Peyer's patch (tissue), 4 donors: ENCODE measurements around the gene PI4K2B. TPM values are rescaled to one million over a fixed set of nuclear protein-coding genes. Genes with fewer than 3 reads are reported as not detected.
A peak's percentile ranks its signal among the peaks of the same experiment; 100 is the strongest.

Source experiments
- DNase-seq, 3 donors: peaks; one replicate each; pipeline ENCODE4 v3.0.0-alpha.2; 2017 to 2019
- H3K27ac ChIP-seq, 4 donors: fragments of 200-600 bp; sonication (generic); one replicate each; pipeline ENCODE4 v1.5.1; 2016 to 2019
- H3K27me3 ChIP-seq, 2 donors: fragments of 200-600 bp; sonication (generic); one replicate each; pipeline ENCODE4 v1.5.1; 2019
- H3K36me3 ChIP-seq, 3 donors: fragments of 200-600 bp; sonication (generic); one replicate each; pipeline ENCODE4 v1.5.1; 2016 to 2019
- H3K4me1 ChIP-seq, 4 donors: fragments of 200-600 bp; sonication (generic); one replicate each; pipeline ENCODE4 v1.5.1; 2016 to 2019
- H3K4me3 ChIP-seq, 4 donors: fragments of 200-600 bp; sonication (generic); 1 replicate in 3 of 4; 2 replicates in 1 of 4; pipeline ENCODE4 v1.5.1; 2016 to 2019; ENCODE audit warnings: mild to moderate bottlenecking in 1 of 4
- H3K9me3 ChIP-seq, 4 donors: fragments of 200-600 bp; sonication (generic); one replicate each; pipeline ENCODE4 v1.5.1; 2016 to 2019; ENCODE audit warnings: mild to moderate bottlenecking in 1 of 4
- CTCF ChIP-seq, 6 experiments: fragments of 450-650 bp in 4 of 6; fragments of 200-600 bp in 2 of 6; sonication (generic) in 1 of 6; IDR thresholded peaks; one replicate each; pipeline ENCODE4 v1.5.1; 2017 to 2019; ENCODE audit warnings: antibody characterized with exemption in 6 of 6, mild to moderate bottlenecking in 3 of 6, moderate library complexity in 1 of 6
- POLR2A ChIP-seq, 2 donors: fragments of 450-650 bp; IDR thresholded peaks; one replicate each; pipeline ENCODE4 v1.5.1; 2017; ENCODE audit warnings: antibody characterized with exemption in 2 of 2, mild to moderate bottlenecking in 2 of 2, moderate library complexity in 2 of 2
- total RNA-seq, 4 donors: library from RNA; depleted of rRNA; stranded (reverse); fragments of >200 nt; gene quantifications; one replicate each; pipeline ENCODE4 v1.1.0, GENCODE V29; 2016

Gene PI4K2B
- total RNA-seq, 4 donors from 2014 or later, result 16.5 to 68.0 (median 36.3) TPM

- no peak overlapping the region for H3K4me3 ChIP-seq
- peaks cover 0 to 7% (median 2%) of the 10 kb centered on the region in 4 donors for H3K4me1 ChIP-seq
- TF ChIP-seq POLR2A (IDR thresholded peaks at IDR 0.05), result no peak
- TF ChIP-seq CTCF (IDR thresholded peaks at IDR 0.05), result no peak
- no peak overlapping the region for H3K27ac ChIP-seq
- no peaks in the 10 kb centered on the region for H3K9me3 ChIP-seq
- no peaks in the 10 kb centered on the region for H3K36me3 ChIP-seq
- H3K27me3 ChIP-seq, result no peaks in the 10 kb centered on the region
- no peak for DNase-seq
These were observed 74.9 kb downstream of the PI4K2B start for GRCh38 chr4:25308761-25309160.

GRCh38 chr4:25310066-25310802, 76.4 kb downstream of the PI4K2B start:
- H3K4me3 ChIP-seq, result no peak overlapping the region
- peak overlapping the region in 1 of 4 donors; percentile 43 for H3K27ac ChIP-seq
- no peaks in the 10 kb centered on the region for H3K9me3 ChIP-seq
- TF ChIP-seq CTCF (IDR thresholded peaks at IDR 0.05), result no peak
- no peak for TF ChIP-seq POLR2A (IDR thresholded peaks at IDR 0.05)
- H3K4me1 ChIP-seq, result peaks cover 0 to 7% (median 2%) of the 10 kb centered on the region in 4 donors
- H3K36me3 ChIP-seq, result no peaks in the 10 kb centered on the region
- no peak for DNase-seq
- no peaks in the 10 kb centered on the region for H3K27me3 ChIP-seq

- H3K27me3 ChIP-seq, result no peaks in the 10 kb centered on the region
- peak overlapping the region in 1 of 4 donors; percentile 8 for H3K27ac ChIP-seq
- H3K9me3 ChIP-seq, result no peaks in the 10 kb centered on the region
- peaks cover 0 to 3% (median 0%) of the 10 kb centered on the region in 3 donors for H3K36me3 ChIP-seq
- peaks cover 0 to 7% (median 2%) of the 10 kb centered on the region in 4 donors for H3K4me1 ChIP-seq
- no peak for DNase-seq
- TF ChIP-seq POLR2A (IDR thresholded peaks at IDR 0.05), result no peak
- no peak for TF ChIP-seq CTCF (IDR thresholded peaks at IDR 0.05)
- no peak overlapping the region for H3K4me3 ChIP-seq
These were observed 77.0 kb downstream of the PI4K2B start for GRCh38 chr4:25310803-25311166.

- H3K27me3 ChIP-seq, result no peaks in the 10 kb centered on the region
- no peaks in the 10 kb centered on the region for H3K9me3 ChIP-seq
- DNase-seq, result peak; percentile 85 to 95 (median 95)
- peaks cover 0 to 7% (median 2%) of the 10 kb centered on the region in 4 donors for H3K4me1 ChIP-seq
- peak within 1 kb of the TSS; percentile 60 to 78 (median 73) for H3K4me3 ChIP-seq
- peaks cover 0 to 7% (median 0%) of the 10 kb centered on the region in 3 donors for H3K36me3 ChIP-seq
- H3K27ac ChIP-seq, result peak within 1 kb of the TSS; percentile 69 to 85 (median 80)
- peak; percentile 33 to 47 for TF ChIP-seq POLR2A (IDR thresholded peaks at IDR 0.05)
- TF ChIP-seq CTCF (IDR thresholded peaks at IDR 0.05), result peak; percentile 79 to 99 (median 98)
These were observed 78.8 kb downstream of the PI4K2B start, which contains the start of gene ZCCHC4 for GRCh38 chr4:25312496-25313200. Gene ZCCHC4, plus strand, starts transcription at chr4:25312774. Its CDS starts 36 bp downstream, at chr4:25312810.

GRCh38 chr4:25313201-25313895, 79.5 kb downstream of the PI4K2B start:
- peak overlapping the region; percentile 69 to 85 (median 80) for H3K27ac ChIP-seq
- no peaks in the 10 kb centered on the region for H3K27me3 ChIP-seq
- H3K36me3 ChIP-seq, result peaks cover 0 to 7% (median 0%) of the 10 kb centered on the region in 3 donors
- no peaks in the 10 kb centered on the region for H3K9me3 ChIP-seq
- TF ChIP-seq CTCF (IDR thresholded peaks at IDR 0.05), result no peak
- TF ChIP-seq POLR2A (IDR thresholded peaks at IDR 0.05), result no peak
- H3K4me1 ChIP-seq, result peaks cover 0 to 7% (median 2%) of the 10 kb centered on the region in 4 donors
- H3K4me3 ChIP-seq, result peak overlapping the region; percentile 60 to 78 (median 73)
- DNase-seq, result no peak
